IPS-20b (cell line): Measurements from ENCODE around the gene DOCK4.

Source experiments
- H3K27ac ChIP-seq: one replicate; pipeline ENCODE4 v1.5.1; 2013; ENCODE audit warnings: low read length
- H3K27me3 ChIP-seq: 2 replicates; pipeline ENCODE4 v1.6.1; 2013; ENCODE audit warnings: mild to moderate bottlenecking, low read length, inconsistent platforms; ENCODE audit not compliant: insufficient read depth
- H3K36me3 ChIP-seq: 2 replicates; pipeline ENCODE4 v1.6.1; 2013; ENCODE audit warnings: low read depth, mild to moderate bottlenecking, inconsistent platforms, low read length, moderate library complexity; ENCODE audit not compliant: insufficient read depth
- H3K4me1 ChIP-seq: 2 replicates; pipeline ENCODE4 v1.6.1; 2013; ENCODE audit warnings: mild to moderate bottlenecking, control low read depth, inconsistent platforms, low read length, moderate library complexity; ENCODE audit not compliant: insufficient read depth
- H3K4me3 ChIP-seq: 2 replicates; pipeline ENCODE4 v1.5.1; 2013; ENCODE audit warnings: mild to moderate bottlenecking, low read length, inconsistent platforms
- H3K9ac ChIP-seq: 2 replicates; pipeline ENCODE4 v1.6.1; 2013; ENCODE audit warnings: low read depth, mild to moderate bottlenecking, inconsistent platforms, low read length, moderate library complexity
- H3K9me3 ChIP-seq: 2 replicates; pipeline ENCODE4 v1.6.1; 2013; ENCODE audit warnings: mild to moderate bottlenecking, low read depth, low read length, inconsistent platforms; ENCODE audit not compliant: insufficient read depth

Gene DOCK4

DNA sequence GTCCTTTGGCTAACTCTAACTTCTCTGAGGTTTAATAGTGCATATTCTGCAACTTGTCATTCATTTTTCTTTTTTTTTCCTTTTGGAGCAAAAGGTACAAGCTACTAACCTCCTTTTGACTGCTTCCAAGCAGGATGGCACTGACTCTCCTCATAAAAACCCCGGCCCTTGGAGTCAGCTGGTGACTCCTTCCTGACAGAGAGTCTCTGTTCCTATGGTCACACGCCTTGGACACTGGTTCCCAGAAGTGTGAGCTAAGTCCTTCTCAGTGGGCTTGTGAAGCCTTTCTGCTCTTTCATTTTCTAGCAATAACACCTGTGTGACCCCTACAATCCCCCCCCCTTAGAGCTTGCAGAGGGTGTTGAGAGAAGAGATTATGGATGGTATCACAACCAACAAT is 21.7 kb downstream of the DOCK4 start:
- H3K4me3 ChIP-seq: no peak overlapping the region
- H3K27me3 ChIP-seq: no peaks in the 10 kb centered on the region
- no peaks in the 10 kb centered on the region for H3K9me3 ChIP-seq
- no peak overlapping the region for H3K9ac ChIP-seq
- no peaks in the 10 kb centered on the region for H3K4me1 ChIP-seq
- H3K27ac ChIP-seq: no peak overlapping the region
- H3K36me3 ChIP-seq: no peaks in the 10 kb centered on the region

DNA sequence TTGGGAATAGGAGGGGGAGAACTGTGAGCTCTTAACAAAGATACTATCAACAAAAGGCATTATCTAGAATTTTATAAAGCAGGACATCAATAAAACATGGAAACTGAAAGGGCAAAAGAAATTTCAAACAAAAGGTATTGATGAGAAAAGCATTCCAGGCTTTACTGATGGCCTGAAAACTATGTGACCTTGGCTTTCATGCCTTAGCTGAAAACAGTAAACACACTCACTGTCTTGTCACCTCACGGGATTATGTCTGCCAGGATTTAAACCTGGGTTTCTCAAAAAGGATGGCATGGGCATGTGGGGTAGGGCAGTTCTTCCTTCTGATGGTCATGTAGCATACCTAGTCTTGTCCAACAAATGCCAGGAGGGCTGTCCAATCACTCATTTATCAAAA is 22.9 kb downstream of the DOCK4 start:
- Histone ChIP-seq H3K27me3 (no peaks in the 10 kb centered on the region), H3K36me3 (no peaks in the 10 kb centered on the region), H3K4me1 (no peaks in the 10 kb centered on the region), H3K9me3 (no peaks in the 10 kb centered on the region), H3K27ac (no peak overlapping the region), H3K9ac (no peak overlapping the region), H3K4me3 (no peak overlapping the region)

DNA sequence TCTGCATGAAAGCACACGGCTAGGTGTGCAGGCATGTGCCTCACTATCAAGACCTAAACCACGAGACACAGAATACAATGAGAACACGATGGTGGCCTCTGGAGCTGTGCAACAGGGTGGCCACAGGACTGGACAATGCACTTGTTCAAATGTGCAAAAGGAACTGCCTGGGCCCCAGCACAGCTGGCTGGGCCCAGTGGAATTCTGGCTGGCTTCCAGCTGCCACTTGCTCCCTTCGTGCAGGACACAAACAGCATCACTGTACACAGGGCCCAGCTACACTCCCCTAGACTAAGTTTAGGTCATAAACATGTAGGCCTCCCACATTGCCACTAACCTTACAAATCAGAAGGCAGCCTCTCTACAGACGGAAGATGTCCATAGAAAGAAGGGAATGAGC is 23.4 kb downstream of the DOCK4 start:
- Histone ChIP-seq H3K9ac (no peak overlapping the region), H3K4me1 (no peaks in the 10 kb centered on the region; the same call in 1 of the 2 replicates), H3K27me3 (no peaks in the 10 kb centered on the region), H3K9me3 (no peaks in the 10 kb centered on the region), H3K4me3 (no peak overlapping the region), H3K27ac (no peak overlapping the region), H3K36me3 (no peaks in the 10 kb centered on the region)

DNA sequence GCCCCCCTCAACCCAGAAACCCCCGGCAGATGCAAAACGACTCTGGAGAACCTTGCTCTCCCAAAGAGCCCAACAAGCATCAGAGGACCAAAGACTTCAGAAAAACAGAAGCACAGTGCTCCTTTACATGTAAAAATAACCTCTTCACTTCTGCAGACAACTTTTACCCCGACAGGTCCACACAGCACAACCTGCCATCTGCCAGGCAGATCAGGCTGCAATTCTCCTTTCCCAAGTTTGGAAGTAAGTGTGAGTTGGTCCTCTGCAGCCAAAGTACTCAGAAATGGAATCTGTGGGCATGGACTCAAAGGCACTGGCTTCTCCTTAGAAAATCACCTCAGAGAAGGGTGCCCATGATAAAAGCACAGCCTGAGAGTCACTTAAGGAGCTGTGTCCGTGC is 26.0 kb downstream of the DOCK4 start:
- Histone ChIP-seq H3K9ac (no peak overlapping the region), H3K27me3 (no peaks in the 10 kb centered on the region), H3K4me3 (no peak overlapping the region), H3K9me3 (no peaks in the 10 kb centered on the region), H3K27ac (no peak overlapping the region), H3K36me3 (no peaks in the 10 kb centered on the region), H3K4me1 (peaks cover 3% of the 10 kb centered on the region; the same call in 1 of the 2 replicates)

DNA sequence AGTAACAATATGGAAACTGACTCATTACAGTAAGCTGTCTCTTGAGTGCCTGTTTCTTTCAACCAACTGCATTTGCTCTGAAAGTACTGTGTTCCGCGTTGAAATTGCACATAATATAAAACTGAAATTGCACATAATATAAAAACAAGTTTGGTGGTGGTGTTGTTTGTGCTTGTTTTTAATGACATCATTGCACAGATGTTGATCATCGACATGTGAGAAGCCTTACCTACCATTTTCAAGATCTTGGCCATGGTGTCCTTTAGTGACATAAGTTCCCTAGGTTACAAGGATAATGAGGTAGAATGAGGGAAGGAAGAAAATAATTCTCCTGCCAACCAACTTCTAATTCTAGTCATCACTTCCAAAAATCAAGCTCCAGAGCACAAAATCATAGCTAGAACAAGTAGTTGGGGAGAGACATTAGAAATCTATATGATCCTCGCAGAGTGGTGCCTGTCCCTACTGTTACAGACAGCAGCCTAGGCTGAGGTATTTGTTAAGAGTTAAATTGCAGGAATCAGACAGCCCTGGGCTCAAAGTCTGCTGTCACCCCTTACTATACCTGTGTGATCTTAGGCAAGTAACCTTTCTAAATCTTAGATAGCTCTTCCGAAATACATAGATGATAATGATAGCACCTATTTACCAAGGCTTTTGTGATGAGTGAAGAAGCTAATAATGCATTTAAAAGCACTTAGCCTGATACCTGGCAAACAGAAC is 29.3 kb downstream of the DOCK4 start:
- no peak overlapping the region for H3K27ac ChIP-seq
- H3K4me3 ChIP-seq: no peak overlapping the region
- H3K4me1 ChIP-seq: peaks cover 3% of the 10 kb centered on the region; the same call in 1 of the 2 replicates
- no peaks in the 10 kb centered on the region for H3K36me3 ChIP-seq
- no peaks in the 10 kb centered on the region for H3K9me3 ChIP-seq
- H3K27me3 ChIP-seq: no peaks in the 10 kb centered on the region
- H3K9ac ChIP-seq: no peak overlapping the region

DNA sequence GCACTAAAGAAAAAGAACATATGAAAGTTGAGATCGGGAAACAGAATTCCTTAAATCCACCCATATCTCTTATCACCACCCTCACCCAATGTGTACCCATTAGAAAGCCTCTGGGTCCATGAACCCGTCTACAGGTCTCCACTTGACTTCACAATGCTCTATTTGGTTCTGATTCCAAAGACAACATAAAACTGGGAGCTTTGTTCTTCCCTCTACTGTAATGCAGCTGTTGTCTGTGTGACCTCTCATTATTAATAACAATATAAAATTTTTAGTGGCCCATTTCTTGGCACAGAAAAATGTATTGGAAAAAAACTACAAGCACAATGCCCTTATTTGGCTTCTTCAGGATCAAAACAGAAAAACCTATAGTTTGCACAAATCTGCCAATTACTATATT is 30.0 kb downstream of the DOCK4 start:
- H3K4me1 ChIP-seq: peaks cover 3% of the 10 kb centered on the region; the same call in 1 of the 2 replicates
- no peaks in the 10 kb centered on the region for H3K36me3 ChIP-seq
- no peaks in the 10 kb centered on the region for H3K9me3 ChIP-seq
- H3K27ac ChIP-seq: no peak overlapping the region
- no peak overlapping the region for H3K4me3 ChIP-seq
- H3K9ac ChIP-seq: no peak overlapping the region
- no peaks in the 10 kb centered on the region for H3K27me3 ChIP-seq

DNA sequence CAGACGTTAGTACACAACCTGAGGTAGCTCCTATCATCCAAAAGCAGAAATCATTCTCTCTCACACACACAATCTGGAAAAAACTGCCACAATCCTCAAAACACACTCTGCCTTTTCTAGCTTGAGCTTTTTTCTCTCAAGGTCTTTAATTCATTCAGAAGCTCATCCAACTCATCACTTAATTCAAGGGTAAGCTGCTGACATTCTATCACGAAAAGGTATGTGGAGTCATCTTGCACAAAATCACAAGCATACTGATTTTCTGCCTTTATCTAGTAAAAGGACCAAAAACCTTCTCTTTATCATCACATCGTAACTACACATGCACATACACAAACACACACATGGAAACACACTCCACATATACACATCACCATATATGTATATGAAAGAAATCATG is 32.0 kb downstream of the DOCK4 start:
- Histone ChIP-seq H3K27ac (no peak overlapping the region), H3K9me3 (no peaks in the 10 kb centered on the region), H3K9ac (no peak overlapping the region), H3K4me1 (peaks cover 3% of the 10 kb centered on the region; the same call in 1 of the 2 replicates), H3K4me3 (no peak overlapping the region), H3K36me3 (no peaks in the 10 kb centered on the region), H3K27me3 (no peaks in the 10 kb centered on the region)

DNA sequence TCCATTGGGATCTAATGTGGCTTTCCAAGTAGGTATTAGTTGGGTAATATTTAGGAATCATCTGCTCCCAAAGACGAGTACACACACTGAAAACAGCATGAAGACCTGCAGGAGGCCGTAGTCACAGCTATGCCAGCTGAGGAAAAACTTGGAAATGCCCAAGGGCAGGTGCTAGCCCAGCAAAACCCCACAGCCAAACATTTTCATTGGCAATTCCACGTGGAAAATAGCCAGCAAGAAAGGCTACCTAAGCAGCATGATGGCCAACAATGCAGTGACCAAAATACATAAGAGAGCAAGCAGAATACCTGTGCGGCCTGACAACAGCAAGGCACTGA is 32.7 kb downstream of the DOCK4 start:
- no peak overlapping the region for H3K27ac ChIP-seq
- peaks cover 3% of the 10 kb centered on the region; the same call in 1 of the 2 replicates for H3K4me1 ChIP-seq
- H3K9ac ChIP-seq: no peak overlapping the region
- H3K36me3 ChIP-seq: no peaks in the 10 kb centered on the region
- H3K9me3 ChIP-seq: no peaks in the 10 kb centered on the region
- no peaks in the 10 kb centered on the region for H3K27me3 ChIP-seq
- no peak overlapping the region for H3K4me3 ChIP-seq

DNA sequence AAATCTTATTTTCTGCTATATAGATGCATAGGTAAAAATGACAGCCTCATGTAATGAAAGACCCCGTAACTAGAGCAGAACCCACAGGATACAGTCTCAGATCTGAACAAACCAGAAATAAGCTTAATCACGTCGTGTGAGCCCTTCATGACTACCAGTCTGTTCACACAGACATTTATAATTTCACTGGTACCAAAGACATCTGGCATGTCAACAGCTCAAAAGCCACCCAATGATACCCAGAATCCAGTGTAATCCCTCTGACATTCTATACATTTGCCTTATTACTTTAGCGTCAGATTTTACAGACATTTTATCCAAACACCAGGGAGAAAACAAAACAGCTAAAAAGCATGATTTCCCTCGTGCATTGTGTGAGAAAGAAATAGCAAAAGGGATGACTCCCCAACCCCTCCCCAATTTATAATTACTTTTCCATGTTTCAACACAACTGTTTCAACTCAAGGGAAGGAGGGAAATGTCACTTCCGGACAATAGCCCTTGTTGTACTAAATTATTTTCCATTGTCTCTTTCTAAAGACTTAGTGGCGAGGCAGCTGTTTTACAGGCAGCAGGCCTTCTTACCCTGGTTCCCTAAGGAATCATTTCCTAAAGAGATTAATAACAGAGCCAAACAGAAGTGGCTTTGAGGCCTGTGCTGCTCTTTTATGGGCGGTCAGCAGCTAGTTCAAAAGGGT is 33.2 kb downstream of the DOCK4 start:
- H3K27me3 ChIP-seq: no peaks in the 10 kb centered on the region
- H3K4me1 ChIP-seq: peaks cover 3% of the 10 kb centered on the region; the same call in 1 of the 2 replicates
- no peak overlapping the region for H3K9ac ChIP-seq
- H3K36me3 ChIP-seq: no peaks in the 10 kb centered on the region
- no peaks in the 10 kb centered on the region for H3K9me3 ChIP-seq
- H3K4me3 ChIP-seq: no peak overlapping the region
- H3K27ac ChIP-seq: no peak overlapping the region

DNA sequence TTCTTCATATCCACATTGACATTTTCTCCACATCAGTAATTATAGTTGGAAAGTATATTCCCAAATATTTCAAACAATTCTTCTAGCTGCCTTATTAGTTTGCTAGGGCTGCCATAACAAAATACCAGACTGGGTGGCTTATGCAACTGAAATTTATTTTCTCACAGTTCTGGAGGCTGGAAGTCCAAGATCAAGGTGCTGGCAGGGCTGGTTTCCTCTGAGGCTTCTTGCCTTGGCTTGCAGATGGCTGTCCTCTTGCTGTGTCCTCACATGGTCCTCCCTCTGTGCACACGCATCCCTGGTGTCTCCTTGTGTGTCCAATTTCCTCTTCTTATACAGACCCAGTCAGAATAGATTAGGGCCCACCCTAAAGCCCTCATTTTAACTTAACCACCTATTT is 34.5 kb downstream of the DOCK4 start:
- Histone ChIP-seq H3K4me3 (no peak overlapping the region), H3K27me3 (no peaks in the 10 kb centered on the region), H3K27ac (no peak overlapping the region), H3K4me1 (no peaks in the 10 kb centered on the region), H3K36me3 (no peaks in the 10 kb centered on the region), H3K9me3 (no peaks in the 10 kb centered on the region), H3K9ac (no peak overlapping the region)

DNA sequence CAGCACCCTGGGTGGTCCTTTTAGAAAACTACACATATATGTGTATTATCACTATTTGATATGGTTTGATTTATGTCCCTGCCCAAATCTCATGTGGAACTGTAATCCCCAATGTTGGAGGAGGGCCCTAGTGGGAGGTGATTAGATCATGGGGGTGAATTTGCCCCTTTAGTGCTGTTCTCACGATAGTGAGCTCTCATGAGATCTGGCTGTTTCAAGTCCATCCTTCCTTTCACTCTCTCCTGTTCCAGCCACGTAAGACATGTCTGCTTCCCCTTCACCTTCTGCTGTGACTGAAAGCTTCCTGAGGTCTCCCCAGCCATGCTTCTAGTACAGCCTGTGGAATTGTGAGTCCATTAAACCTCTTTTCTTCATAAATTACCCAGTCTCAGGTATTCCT is 37.3 kb downstream of the DOCK4 start:
- Histone ChIP-seq H3K4me1 (no peaks in the 10 kb centered on the region; the same call in 1 of the 2 replicates), H3K4me3 (no peak overlapping the region), H3K36me3 (no peaks in the 10 kb centered on the region), H3K27ac (no peak overlapping the region), H3K9ac (no peak overlapping the region), H3K9me3 (no peaks in the 10 kb centered on the region), H3K27me3 (no peaks in the 10 kb centered on the region)

DNA sequence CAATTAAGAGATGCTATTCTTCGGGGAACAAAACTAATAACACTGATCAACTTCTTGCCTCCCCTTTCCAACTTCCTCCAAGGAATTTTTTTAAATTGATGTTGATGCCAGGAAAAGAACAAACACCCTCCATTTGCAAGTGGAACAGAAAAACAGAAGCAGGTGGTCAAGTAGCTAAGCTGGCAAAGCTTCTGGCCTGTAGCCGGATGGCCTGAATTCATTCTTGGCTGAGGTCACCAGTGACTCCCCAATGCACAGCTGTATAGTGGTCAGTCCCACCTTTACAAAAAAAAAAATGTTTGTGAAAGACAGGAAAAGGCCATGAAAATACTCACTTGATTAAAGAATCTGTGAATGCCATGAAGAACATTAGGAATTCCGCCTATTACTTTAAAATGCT is 39.1 kb downstream of the DOCK4 start:
- Histone ChIP-seq H3K9me3 (no peaks in the 10 kb centered on the region), H3K4me3 (no peak overlapping the region), H3K27ac (no peak overlapping the region), H3K36me3 (no peaks in the 10 kb centered on the region), H3K4me1 (peaks cover 11% of the 10 kb centered on the region; the same call in 1 of the 2 replicates), H3K27me3 (no peaks in the 10 kb centered on the region), H3K9ac (no peak overlapping the region)
